HG02884 (cell line): ENCODE results near the gene CAV1.
"Not testable (repeated sequence)": the region's sequence is repeated elsewhere in the genome, so short reads cannot be mapped to it uniquely, and the experiment has no call there.

ENCODE experiments used
- ATAC-seq: cut with Tn5 transposase; IDR thresholded peaks from one replicate; pipeline ENCODE4 v1.9.1; 2021; ENCODE audit warnings: mild to moderate bottlenecking, moderate library complexity; ENCODE audit not compliant: unreplicated experiment

Gene CAV1

GRCh38 chr7:116576350-116577319 lies 51.8 kb downstream of the CAV1 start:
- ATAC-seq: peak; percentile 21

DNA sequence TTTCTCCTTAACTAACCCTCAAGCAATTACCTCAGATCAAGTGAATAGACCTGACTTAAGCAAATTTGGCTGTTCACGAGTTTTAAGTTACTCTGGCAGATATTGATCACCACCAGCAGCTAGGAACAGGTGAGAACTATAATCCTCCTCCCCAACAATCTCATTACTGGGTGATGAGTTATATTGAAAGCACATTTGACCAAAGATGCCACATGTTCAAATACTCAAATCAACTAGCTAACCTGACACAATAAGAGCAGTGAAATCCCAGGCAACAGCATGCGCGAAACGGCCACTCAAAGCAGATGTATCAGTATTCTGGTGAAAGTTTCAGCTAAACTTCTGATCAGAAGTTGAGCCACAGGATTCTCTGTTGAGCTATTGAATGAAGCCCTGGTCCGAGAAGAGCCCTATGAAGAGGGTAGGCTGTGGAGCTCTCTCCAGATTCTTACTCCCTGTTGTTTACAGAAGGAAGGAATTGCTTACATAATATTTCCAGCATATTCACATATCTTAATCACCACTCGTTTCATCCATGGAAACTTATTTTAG lies 52.6 kb downstream of the CAV1 start:
- ATAC-seq: peak; percentile 81

GRCh38 chr7:116578526-116578925 lies 53.7 kb downstream of the CAV1 start:
- ATAC-seq: no peak

- ATAC-seq: no peak
These were observed 54.5 kb downstream of the CAV1 start for GRCh38 chr7:116579322-116579721.

- no peak for ATAC-seq
These were observed 55.0 kb downstream of the CAV1 start for GRCh38 chr7:116579835-116580234.

GRCh38 chr7:116582164-116582732 lies 57.4 kb downstream of the CAV1 start:
- ATAC-seq: no peak

DNA sequence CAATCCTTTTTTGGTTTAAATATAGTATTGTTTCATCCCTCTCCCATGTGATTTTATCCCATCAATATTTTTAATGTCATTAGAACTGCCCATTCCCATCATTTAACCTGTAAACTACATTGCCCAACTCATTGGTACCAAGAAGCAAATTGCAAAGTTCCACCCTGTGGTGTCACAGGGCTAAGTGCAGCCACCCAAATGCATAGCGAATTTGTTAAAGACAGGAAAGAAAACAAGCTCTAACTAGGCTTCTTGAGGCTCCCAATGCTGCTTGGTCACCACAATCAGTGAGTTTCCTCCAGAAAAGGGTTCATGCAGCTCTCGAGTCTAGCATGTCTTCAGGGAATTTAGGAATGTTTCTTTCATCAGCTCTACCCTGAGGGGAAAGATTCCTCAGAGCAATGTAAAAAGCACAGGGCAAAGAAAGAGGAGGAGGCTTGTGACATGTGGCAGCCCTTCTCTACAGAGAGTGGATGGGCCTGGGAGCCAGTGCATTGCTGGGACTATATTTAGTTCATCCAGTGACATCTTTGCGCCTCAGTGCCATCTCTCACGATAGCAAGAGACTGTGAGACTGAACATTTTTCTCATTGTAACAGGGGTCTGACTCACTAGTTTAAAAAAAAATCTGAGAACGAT lies 58.1 kb downstream of the CAV1 start:
- no peak for ATAC-seq

DNA sequence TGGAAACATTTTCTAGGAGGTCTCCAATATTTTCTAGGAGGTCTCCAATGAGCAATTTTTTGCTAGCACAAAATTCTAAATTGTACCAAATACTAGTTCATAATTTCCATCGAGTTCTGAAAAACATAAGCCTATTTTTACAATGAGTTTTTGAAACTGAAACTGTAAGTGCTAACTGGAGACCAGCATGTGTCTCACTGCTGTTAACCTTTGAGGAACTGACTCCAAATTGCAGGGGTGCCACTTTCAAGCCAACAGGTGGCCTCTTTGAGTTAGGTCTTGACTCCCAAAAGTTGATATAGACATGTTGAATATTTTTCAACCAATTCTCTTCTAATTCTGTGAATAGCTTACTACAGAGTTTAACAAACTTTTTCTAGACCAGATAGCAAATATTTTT lies 58.8 kb downstream of the CAV1 start:
- ATAC-seq: peak; percentile 93

DNA sequence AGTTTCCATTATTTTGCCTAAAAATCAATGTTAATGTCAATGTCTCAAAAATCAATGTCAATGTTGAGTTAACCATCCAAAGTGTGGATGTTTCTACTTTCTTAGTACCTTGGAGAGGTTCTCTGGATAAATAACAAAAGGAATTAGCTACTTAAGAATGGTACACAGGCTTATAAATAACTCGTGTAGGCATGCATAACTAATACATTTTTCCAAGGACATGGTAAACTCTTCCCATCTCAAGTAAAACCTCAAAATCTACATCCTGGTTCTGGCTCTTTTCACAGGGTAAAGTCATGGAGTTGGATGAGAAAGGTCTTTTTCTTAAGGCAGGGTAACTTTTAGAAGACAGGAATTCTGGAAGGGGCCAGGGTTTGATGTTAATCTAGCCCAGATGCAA lies 59.9 kb downstream of the CAV1 start:
- no peak for ATAC-seq

DNA sequence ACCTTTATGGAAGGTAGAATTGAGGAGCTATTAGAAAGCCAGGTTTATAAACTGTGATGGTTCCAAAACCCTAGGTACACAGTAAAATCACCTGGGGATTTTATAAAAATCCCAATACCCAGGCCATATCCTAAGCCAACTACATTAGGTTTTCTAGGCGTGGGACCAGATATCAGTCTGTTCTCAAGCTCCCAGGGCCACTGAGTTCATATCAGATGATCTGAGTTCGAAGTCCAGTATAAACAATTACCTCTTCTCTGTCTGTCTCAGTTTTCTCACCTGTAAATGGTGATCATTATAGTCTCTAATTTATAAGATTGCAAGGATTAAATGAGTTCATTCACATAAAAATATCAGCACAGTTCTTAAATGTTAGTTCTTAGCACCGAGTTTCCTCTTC lies 60.6 kb downstream of the CAV1 start:
- no peak for ATAC-seq

DNA sequence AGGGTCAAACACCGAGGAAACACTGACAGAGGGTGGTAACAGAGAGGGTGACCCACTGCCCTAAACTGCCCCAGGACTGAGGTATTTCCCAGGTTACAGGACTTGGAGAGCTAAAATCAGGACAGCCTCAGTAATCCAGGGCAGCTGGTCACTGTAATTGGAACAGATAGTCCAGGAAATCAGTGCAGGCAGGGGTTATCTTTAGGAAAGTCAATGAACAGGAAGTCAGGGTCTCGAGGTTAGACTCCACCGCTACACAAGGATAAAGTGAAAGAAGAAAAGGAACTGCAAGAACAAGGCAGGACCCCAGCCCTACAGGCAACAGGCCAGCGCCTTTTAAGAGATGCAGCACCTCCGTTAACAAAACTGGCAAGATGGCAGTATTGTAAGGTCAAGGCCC lies 61.1 kb downstream of the CAV1 start:
- no peak for ATAC-seq

DNA sequence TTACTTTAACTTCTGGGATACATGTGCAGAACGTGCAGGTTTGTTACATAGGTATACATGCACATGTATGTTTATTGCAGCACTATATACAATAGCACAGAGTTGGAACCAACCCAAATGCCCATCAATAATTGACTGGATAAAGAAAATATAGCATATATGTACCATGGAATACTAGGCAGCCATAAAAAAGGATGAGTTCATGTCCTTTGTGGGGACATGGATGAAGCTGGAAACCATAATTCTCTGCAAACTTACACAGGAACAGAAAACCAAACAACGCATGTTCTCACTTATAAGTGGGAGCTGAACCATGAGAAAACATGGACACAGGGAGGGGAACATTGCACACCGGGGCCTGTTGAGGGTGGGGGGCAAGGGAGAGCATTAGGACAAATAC lies 62.4 kb downstream of the CAV1 start:
- ATAC-seq: not testable (repeated sequence)

DNA sequence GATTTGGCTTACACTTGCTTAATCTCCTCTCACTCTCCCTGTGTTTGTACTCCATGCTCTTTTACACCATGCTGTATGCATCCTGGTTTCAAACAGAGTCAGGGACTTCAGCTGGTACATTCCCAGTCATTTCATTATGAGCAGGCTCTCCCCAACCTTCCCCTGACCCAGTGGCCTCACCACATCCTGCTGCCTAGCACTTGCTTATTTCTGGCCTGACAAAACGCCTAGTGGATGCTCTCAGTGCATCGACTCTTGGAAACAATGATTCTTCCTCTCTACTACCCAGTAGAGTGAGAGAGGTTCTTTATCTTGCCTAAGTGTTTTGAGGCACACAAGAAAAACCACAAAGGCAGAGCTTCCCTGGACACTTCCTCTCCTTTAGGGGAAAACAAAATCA lies 63.4 kb downstream of the CAV1 start:
- peak; percentile 59 for ATAC-seq

GRCh38 chr7:116588641-116589594 lies 64.1 kb downstream of the CAV1 start:
- no peak for ATAC-seq

- no peak for ATAC-seq
These were observed 66.6 kb downstream of the CAV1 start for GRCh38 chr7:116591202-116592040.

- no peak for ATAC-seq
These were observed 67.2 kb downstream of the CAV1 start for GRCh38 chr7:116592041-116592355.

DNA sequence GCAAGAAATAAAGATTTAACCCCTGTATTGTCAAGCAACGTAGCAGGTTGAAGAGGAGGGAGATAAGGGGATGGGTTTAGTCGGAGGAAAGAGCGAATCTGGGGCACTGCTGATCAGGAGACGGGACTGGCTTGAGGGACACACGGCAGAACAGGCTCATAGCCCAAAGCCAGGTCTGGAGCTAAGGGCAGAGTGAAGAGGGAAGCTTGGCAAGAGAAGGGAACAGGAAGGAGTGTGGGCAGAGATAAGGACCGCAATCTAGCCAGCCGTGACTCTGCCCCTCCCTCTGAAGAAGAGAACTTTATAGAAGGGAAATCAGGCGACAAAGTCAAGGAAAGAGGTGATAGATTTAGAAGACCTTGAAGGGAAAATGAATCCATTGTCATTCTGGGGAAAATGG lies 67.6 kb downstream of the CAV1 start:
- ATAC-seq: no peak

DNA sequence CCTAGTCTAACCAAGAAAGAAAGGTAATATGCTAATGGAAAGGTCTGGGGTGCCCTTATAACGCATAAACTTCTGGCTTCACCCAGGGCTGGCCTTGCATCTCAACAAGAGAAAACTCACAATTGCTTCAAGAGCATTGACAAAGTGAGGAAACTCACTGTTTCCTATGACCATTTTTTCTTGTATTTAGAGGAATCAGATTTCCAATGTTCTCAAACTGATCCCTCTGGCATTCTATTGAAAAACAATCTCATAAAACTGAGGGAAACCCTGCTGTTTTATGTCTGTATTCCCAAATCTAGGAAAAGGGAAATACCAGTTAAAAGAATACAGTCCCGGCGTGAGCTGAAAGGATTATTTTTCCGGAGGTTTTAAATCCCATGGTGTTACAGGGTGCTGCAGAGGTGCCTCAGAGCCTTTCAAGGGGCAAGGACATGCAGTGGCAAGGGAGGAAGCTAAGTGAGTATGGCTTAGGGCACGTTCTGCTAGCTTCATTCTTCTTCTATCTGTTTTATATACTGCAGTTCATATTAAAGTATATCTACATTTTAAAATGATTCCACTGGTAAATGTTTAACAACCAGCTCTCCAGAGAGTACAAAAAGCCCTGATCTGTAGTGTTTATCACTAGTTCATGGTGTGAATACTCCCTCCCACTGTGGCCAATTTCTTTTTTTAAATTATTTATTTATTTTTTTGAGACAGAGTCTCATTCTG lies 68.7 kb downstream of the CAV1 start:
- no peak for ATAC-seq

- no peak for ATAC-seq
These were observed 70.2 kb downstream of the CAV1 start for GRCh38 chr7:116595063-116595462.
